GM20000 (cell line): Measurements from ENCODE around the gene TXNDC16.
"Not testable (repeated sequence)": the region's sequence is repeated elsewhere in the genome, so short reads cannot be mapped to it uniquely, and the experiment has no call there.

Experiments
- DNase-seq: peaks from one replicate; pipeline ENCODE4 v3.0.0; 2012; ENCODE audit warnings: low spot score
- CTCF ChIP-seq: IDR thresholded peaks from 2 replicates; pipeline ENCODE4 v1.5.1; 2012; ENCODE audit warnings: mild to moderate bottlenecking, control low read depth; ENCODE audit errors: extremely low read depth, missing control alignments

TXNDC16 gene

GRCh38 chr14:52589646-52590045 lies 37.3 kb upstream of the TXNDC16 start:
- no peak for DNase-seq
- no peak for TF ChIP-seq CTCF

- no peak for DNase-seq
- no peak for TF ChIP-seq CTCF
Observed at GRCh38 chr14:52583544-52583943, 31.2 kb upstream of the TXNDC16 start.

- TF ChIP-seq CTCF: no peak
- no peak for DNase-seq
Observed at GRCh38 chr14:52575858-52576257, 23.6 kb upstream of the TXNDC16 start.

GRCh38 chr14:52568454-52568853 lies 16.1 kb upstream of the TXNDC16 start:
- not testable (repeated sequence) for DNase-seq

- no peak for DNase-seq
- no peak for TF ChIP-seq CTCF
Observed at GRCh38 chr14:52563120-52563519, 10.8 kb upstream of the TXNDC16 start.

GRCh38 chr14:52558688-52559087 lies 6.4 kb upstream of the TXNDC16 start:
- TF ChIP-seq CTCF: no peak
- DNase-seq: no peak

GRCh38 chr14:52553671-52554575 lies 1.6 kb upstream of the TXNDC16 start:
- TF ChIP-seq CTCF: no peak
- DNase-seq: peak; percentile 67
